ENCODE data around the gene C10orf120.

The C10orf120 gene

DNA sequence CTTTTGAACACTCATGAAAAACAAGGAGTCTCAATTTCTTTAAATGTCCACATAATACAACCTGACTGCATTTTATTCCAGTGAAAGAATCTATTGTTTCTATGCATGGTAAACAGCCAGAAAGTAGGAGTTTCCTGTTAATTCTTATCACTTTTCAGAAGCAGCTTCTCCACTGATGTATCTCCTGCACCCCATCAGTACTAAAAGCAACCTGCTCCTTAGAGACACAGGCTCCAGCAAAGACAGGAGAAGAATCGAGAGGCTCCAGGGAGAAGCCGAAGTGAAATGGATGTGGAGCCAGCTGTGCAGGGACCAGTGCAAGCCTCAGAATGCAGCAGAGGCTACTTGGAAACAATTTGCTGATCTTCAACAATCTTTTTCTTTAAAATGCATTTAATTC, 16.4 kb upstream of the C10orf120 start:
- TF ChIP-seq, protein P1, sequence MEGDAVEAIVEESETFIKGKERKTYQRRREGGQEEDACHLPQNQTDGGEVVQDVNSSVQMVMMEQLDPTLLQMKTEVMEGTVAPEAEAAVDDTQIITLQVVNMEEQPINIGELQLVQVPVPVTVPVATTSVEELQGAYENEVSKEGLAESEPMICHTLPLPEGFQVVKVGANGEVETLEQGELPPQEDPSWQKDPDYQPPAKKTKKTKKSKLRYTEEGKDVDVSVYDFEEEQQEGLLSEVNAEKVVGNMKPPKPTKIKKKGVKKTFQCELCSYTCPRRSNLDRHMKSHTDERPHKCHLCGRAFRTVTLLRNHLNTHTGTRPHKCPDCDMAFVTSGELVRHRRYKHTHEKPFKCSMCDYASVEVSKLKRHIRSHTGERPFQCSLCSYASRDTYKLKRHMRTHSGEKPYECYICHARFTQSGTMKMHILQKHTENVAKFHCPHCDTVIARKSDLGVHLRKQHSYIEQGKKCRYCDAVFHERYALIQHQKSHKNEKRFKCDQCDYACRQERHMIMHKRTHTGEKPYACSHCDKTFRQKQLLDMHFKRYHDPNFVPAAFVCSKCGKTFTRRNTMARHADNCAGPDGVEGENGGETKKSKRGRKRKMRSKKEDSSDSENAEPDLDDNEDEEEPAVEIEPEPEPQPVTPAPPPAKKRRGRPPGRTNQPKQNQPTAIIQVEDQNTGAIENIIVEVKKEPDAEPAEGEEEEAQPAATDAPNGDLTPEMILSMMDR (IDR thresholded peaks at IDR 0.05; ENCODE audit: insufficient read depth, missing control alignments) = no peak
- no peak for FAIRE-seq
- no peak for DNase-seq (ENCODE audit: insufficient read length, low spot score)

- FAIRE-seq (no peak), DNase-seq (ENCODE audit: insufficient read length, low spot score) (no peak)
- TF ChIP-seq, protein P1 (IDR thresholded peaks at IDR 0.05; ENCODE audit: insufficient read depth, missing control alignments) = no peak
These were observed 15.9 kb upstream of the C10orf120 start for GRCh38 chr10:122715576-122715975.

GRCh38 chr10:122713091-122713885, 13.6 kb upstream of the C10orf120 start:
- TF ChIP-seq, protein P1 (IDR thresholded peaks at IDR 0.05; ENCODE audit: insufficient read depth, missing control alignments) = no peak
- no peak for DNase-seq (ENCODE audit: insufficient read length, low spot score)
- no peak for FAIRE-seq

DNA sequence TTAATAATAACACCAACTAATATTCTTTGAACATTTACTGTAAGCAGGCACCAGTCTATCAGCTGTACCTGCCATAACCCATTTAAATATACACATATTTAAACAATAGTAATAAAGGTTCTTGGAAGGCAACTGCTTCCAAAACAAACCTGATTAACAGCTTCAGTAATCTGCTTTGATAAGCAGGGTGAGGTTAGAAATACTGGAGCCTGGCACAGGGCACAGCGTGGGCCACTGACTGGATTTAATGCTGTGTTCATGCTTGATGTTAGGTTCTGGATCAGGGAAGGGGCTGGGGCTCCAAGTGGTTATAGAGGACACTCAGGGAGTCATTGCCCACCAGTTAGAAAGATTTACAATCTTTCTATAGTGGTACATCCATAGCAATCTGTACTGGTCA, 10.9 kb upstream of the C10orf120 start:
- DNase-seq (ENCODE audit: insufficient read length, low spot score) (no peak), FAIRE-seq (no peak)
- TF ChIP-seq, protein P1 (IDR thresholded peaks at IDR 0.05; ENCODE audit: insufficient read depth, missing control alignments) = no peak

- TF ChIP-seq, protein P1 (IDR thresholded peaks at IDR 0.05; ENCODE audit: insufficient read depth, missing control alignments) = no peak
- FAIRE-seq (no peak), DNase-seq (ENCODE audit: insufficient read length, low spot score) (no peak)
These were observed 10.3 kb upstream of the C10orf120 start for GRCh38 chr10:122709971-122710370.

- TF ChIP-seq, protein P1 (IDR thresholded peaks at IDR 0.05; ENCODE audit: insufficient read depth, missing control alignments) = no peak
- FAIRE-seq (no peak), DNase-seq (ENCODE audit: insufficient read length, low spot score) (no peak)
These were observed 7.9 kb upstream of the C10orf120 start for GRCh38 chr10:122707535-122707934.

GRCh38 chr10:122706947-122707346, 7.3 kb upstream of the C10orf120 start:
- DNase-seq (ENCODE audit: insufficient read length, low spot score) (no peak), FAIRE-seq (no peak)
- TF ChIP-seq, protein P1 (IDR thresholded peaks at IDR 0.05; ENCODE audit: insufficient read depth, missing control alignments) = no peak
